Keratinocyte (primary cell): Measurements from ENCODE around the gene CCN5. TPM values are rescaled to one million over a fixed set of nuclear protein-coding genes. Genes with fewer than 3 reads are reported as not detected.

ENCODE experiments used
- DNase-seq: peaks from one replicate; pipeline ENCODE4 v3.0.0-alpha.2; 2011; ENCODE audit warnings: low read depth, missing footprints, low spot score
- FAIRE-seq: peaks from 2 replicates; lab custom pipeline; 2011; peaks lifted over from hg19 to GRCh38; lab: Jason Lieb, UNC
- H2AFZ ChIP-seq: 2 replicates; pipeline ENCODE4 v1.6.0; 2012; ENCODE audit warnings: low read length, control low read depth, inconsistent platforms; ENCODE audit not compliant: control insufficient read depth
- H3K27ac ChIP-seq: 2 replicates; pipeline ENCODE4 v1.5.1; 2011; ENCODE audit warnings: low read length; ENCODE audit not compliant: control insufficient read depth, insufficient read depth
- H3K27me3 ChIP-seq: 3 replicates; pipeline ENCODE4 v1.6.0; 2011; ENCODE audit warnings: low read length; ENCODE audit not compliant: control insufficient read depth, insufficient read depth; ENCODE audit errors: extremely low read depth
- H3K36me3 ChIP-seq, 2 experiments: 2 replicates in 1 of 2; 3 replicates in 1 of 2; pipeline ENCODE4 v1.5.1; 2011; ENCODE audit warnings: low read length in 2 of 2, mild to moderate bottlenecking in 1 of 2; ENCODE audit not compliant: control insufficient read depth in 2 of 2, insufficient read depth in 2 of 2; ENCODE audit errors: extremely low read depth in 1 of 2
- H3K4me1 ChIP-seq: 3 replicates; pipeline ENCODE4 v1.5.1; 2011; ENCODE audit warnings: low read length; ENCODE audit not compliant: control insufficient read depth, insufficient read depth; ENCODE audit errors: extremely low read depth
- H3K4me2 ChIP-seq: 3 replicates; pipeline ENCODE4 v1.6.0; 2011; ENCODE audit warnings: low read depth, low read length; ENCODE audit not compliant: control insufficient read depth, insufficient read depth; ENCODE audit errors: extremely low read depth
- H3K4me3 ChIP-seq, 3 experiments: fragments of 200-600 bp in 1 of 3; sonication (generic) in 1 of 3; 2 replicates in 2 of 3; 3 replicates in 1 of 3; pipeline ENCODE4 v1.5.1; 2011 to 2016; ENCODE audit warnings: low read length in 3 of 3, mild to moderate bottlenecking in 3 of 3, control low read depth in 2 of 3, inconsistent platforms in 1 of 3, low read depth in 1 of 3, mixed read lengths in 1 of 3, mixed run types in 1 of 3, moderate library complexity in 1 of 3; ENCODE audit not compliant: control insufficient read depth in 2 of 3, insufficient read depth in 2 of 3; ENCODE audit errors: extremely low read depth in 1 of 3
- H3K79me2 ChIP-seq: 2 replicates; pipeline ENCODE4 v1.6.0; 2012; ENCODE audit warnings: low read length; ENCODE audit not compliant: control insufficient read depth, insufficient read depth
- H3K9ac ChIP-seq: 3 replicates; pipeline ENCODE4 v1.6.0; 2011; ENCODE audit warnings: low read length; ENCODE audit not compliant: control insufficient read depth, insufficient read depth; ENCODE audit errors: extremely low read depth
- H3K9me1 ChIP-seq: 3 replicates; pipeline ENCODE4 v1.6.0; 2011; ENCODE audit warnings: low read length; ENCODE audit not compliant: control insufficient read depth, insufficient read depth; ENCODE audit errors: extremely low read depth
- H3K9me3 ChIP-seq: 2 replicates; pipeline ENCODE4 v1.5.1; 2012; ENCODE audit warnings: low read depth, low read length; ENCODE audit not compliant: control insufficient read depth
- H4K20me1 ChIP-seq: 3 replicates; pipeline ENCODE4 v1.6.0; 2011; ENCODE audit warnings: low read length; ENCODE audit not compliant: control insufficient read depth, insufficient read depth; ENCODE audit errors: extremely low read depth
- CTCF ChIP-seq, 3 experiments: IDR thresholded peaks in 1 of 3; conservative IDR thresholded peaks in 1 of 3; optimal IDR thresholded peaks in 1 of 3; 2 replicates in 2 of 3; 3 replicates in 1 of 3; pipeline versions ENCODE3 to v1.5.1; 2011; ENCODE audit warnings: low read length in 3 of 3, mild to moderate bottlenecking in 3 of 3, moderate library complexity in 2 of 3, control low read depth in 1 of 3, inconsistent platforms in 1 of 3; ENCODE audit not compliant: insufficient read depth in 2 of 3; ENCODE audit errors: extremely low read depth in 1 of 3
- EZH2 ChIP-seq: IDR thresholded peaks from one replicate; pipeline ENCODE4 v1.6.1; 2012; ENCODE audit warnings: inconsistent platforms, mild to moderate bottlenecking, low read length, moderate library complexity
- dilution Hi-C: fragments of 300-500 bp; cut with MboI; formaldehyde crosslinking; loops from one replicate; pipeline ENCODE4 v1.7.0; 2020; ENCODE audit warnings: low sequenced_read_pairs; ENCODE audit not compliant: extremely low pct_ligation_motif_present
- polyA plus RNA-seq, 5 experiments: library from polyadenylated mRNA; depleted of rRNA in 3 of 5; stranded (reverse) in 3 of 5; stranded (forward) in 1 of 5; unstranded in 1 of 5; fragments of >200 nt; gene quantifications; 1 replicate in 1 of 5; 2 replicates in 3 of 5; 3 replicates in 1 of 5; pipeline versions ENCODE4 v1.2.1 to v1.2.3, GENCODE V29; 2011 to 2012; ENCODE audit warnings: missing spikeins in 2 of 5, low read depth in 1 of 5, low replicate concordance in 1 of 5

Gene CCN5
- polyA plus RNA-seq, 1 donor (not counting 4 experiments of a cell fraction or from before 2014, with no cell fraction given), result not detected

GRCh38 chr20:44693627-44694026 lies 21.5 kb upstream of the CCN5 start:
- Histone ChIP-seq H3K4me3 (no peak overlapping the region), H3K4me1 (peaks cover 10% of the 10 kb centered on the region), H3K36me3 (no peaks in the 10 kb centered on the region), H2AFZ (no peak overlapping the region), H3K4me2 (no peak overlapping the region), H3K79me2 (no peaks in the 10 kb centered on the region), H3K9me1 (no peaks in the 10 kb centered on the region), H4K20me1 (no peaks in the 10 kb centered on the region), H3K9me3 (no peaks in the 10 kb centered on the region), H3K9ac (no peak overlapping the region), H3K27ac (no peak overlapping the region), H3K27me3 (peaks cover 6% of the 10 kb centered on the region)
- no peak for TF ChIP-seq EZH2
- no peak for TF ChIP-seq CTCF (optimal IDR thresholded peaks at IDR 0.05 in 1 of 3, IDR thresholded peaks at IDR 0.05 in 1 of 3, conservative IDR thresholded peaks at IDR 0.05 in 1 of 3; ENCODE audit: extremely low read depth in 1 of 3, insufficient read depth in 2 of 3, low read length in 3 of 3)
- dilution Hi-C loops, result no loop called here
- FAIRE-seq (no peak), DNase-seq (no peak)

GRCh38 chr20:44694159-44694558 lies 21.0 kb upstream of the CCN5 start:
- Histone ChIP-seq H3K9me3 (no peaks in the 10 kb centered on the region), H3K27me3 (peaks cover 6% of the 10 kb centered on the region), H3K9ac (no peak overlapping the region), H2AFZ (no peak overlapping the region), H3K9me1 (no peaks in the 10 kb centered on the region), H3K4me1 (peaks cover 10% of the 10 kb centered on the region), H3K36me3 (no peaks in the 10 kb centered on the region), H3K4me3 (no peak overlapping the region), H4K20me1 (no peaks in the 10 kb centered on the region), H3K4me2 (no peak overlapping the region), H3K27ac (no peak overlapping the region), H3K79me2 (no peaks in the 10 kb centered on the region)
- DNase-seq (no peak), FAIRE-seq (no peak)
- dilution Hi-C loops, result no loop called here
- TF ChIP-seq CTCF (optimal IDR thresholded peaks at IDR 0.05 in 1 of 3, IDR thresholded peaks at IDR 0.05 in 1 of 3, conservative IDR thresholded peaks at IDR 0.05 in 1 of 3; ENCODE audit: extremely low read depth in 1 of 3, insufficient read depth in 2 of 3, low read length in 3 of 3), result no peak
- TF ChIP-seq EZH2, result no peak
